ENCODE measurements around the gene KCNC2. TPM values are rescaled to one million over a fixed set of nuclear protein-coding genes. Genes with fewer than 3 reads are reported as not detected.

The KCNC2 gene
- total RNA-seq, 2 donors from 2014 or later: not detected

- TF ChIP-seq, protein P1, sequence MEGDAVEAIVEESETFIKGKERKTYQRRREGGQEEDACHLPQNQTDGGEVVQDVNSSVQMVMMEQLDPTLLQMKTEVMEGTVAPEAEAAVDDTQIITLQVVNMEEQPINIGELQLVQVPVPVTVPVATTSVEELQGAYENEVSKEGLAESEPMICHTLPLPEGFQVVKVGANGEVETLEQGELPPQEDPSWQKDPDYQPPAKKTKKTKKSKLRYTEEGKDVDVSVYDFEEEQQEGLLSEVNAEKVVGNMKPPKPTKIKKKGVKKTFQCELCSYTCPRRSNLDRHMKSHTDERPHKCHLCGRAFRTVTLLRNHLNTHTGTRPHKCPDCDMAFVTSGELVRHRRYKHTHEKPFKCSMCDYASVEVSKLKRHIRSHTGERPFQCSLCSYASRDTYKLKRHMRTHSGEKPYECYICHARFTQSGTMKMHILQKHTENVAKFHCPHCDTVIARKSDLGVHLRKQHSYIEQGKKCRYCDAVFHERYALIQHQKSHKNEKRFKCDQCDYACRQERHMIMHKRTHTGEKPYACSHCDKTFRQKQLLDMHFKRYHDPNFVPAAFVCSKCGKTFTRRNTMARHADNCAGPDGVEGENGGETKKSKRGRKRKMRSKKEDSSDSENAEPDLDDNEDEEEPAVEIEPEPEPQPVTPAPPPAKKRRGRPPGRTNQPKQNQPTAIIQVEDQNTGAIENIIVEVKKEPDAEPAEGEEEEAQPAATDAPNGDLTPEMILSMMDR (conservative IDR thresholded peaks at IDR 0.05): no peak
- DNase-seq: no peak
- H3K27ac ChIP-seq (ENCODE audit: low read depth, low read length): no peak overlapping the region
- H3K36me3 ChIP-seq (ENCODE audit: control insufficient read depth, insufficient read depth, low read length): no peaks in the 10 kb centered on the region
- Mint-ChIP-seq H3K27ac (no peak overlapping the region), H3K4me3 (no peak overlapping the region), H3K9me3 (peaks cover 3% of the 10 kb centered on the region), H3K36me3 (ENCODE audit: low read depth) (no peaks in the 10 kb centered on the region), H3K4me1 (no peaks in the 10 kb centered on the region), H3K27me3 (ENCODE audit: insufficient read depth) (no peaks in the 10 kb centered on the region)
- no peaks in the 10 kb centered on the region for H3K27me3 ChIP-seq (ENCODE audit: control insufficient read depth, insufficient read depth, low read length, poor library complexity, severe bottlenecking)
- H3K9ac ChIP-seq (ENCODE audit: extremely low read depth, low read length, poor library complexity, severe bottlenecking): no peak overlapping the region
- H3K9me3 ChIP-seq (ENCODE audit: control insufficient read depth, low read length): no peaks in the 10 kb centered on the region
- WGBS, 2 experiments (ENCODE audit: insufficient coverage in 1 of 2, insufficient read length in 1 of 2): 80% methylated on average over 3 of the region's 4 CpGs; no CpG with 5 or more reads in 1 of the 2 experiments
- no peak overlapping the region for H3K4me3 ChIP-seq (ENCODE audit: low read length)
- no peaks in the 10 kb centered on the region for H3K4me1 ChIP-seq (ENCODE audit: control insufficient read depth, insufficient read depth, low read length)
These were observed 198.5 kb downstream of the KCNC2 start for GRCh38 chr12:75011120-75011519.

GRCh38 chr12:75007133-75007532 is 202.5 kb downstream of the KCNC2 start:
- H3K4me3 Mint-ChIP-seq: no peak overlapping the region
- H3K36me3 Mint-ChIP-seq (ENCODE audit: low read depth): no peaks in the 10 kb centered on the region
- H3K9me3 Mint-ChIP-seq: peaks cover 12% of the 10 kb centered on the region
- TF ChIP-seq, protein P1 (conservative IDR thresholded peaks at IDR 0.05): no peak
- no peaks in the 10 kb centered on the region for H3K27me3 ChIP-seq (ENCODE audit: control insufficient read depth, insufficient read depth, low read length, poor library complexity, severe bottlenecking)
- H3K27ac Mint-ChIP-seq: no peak overlapping the region
- H3K9ac ChIP-seq (ENCODE audit: extremely low read depth, low read length, poor library complexity, severe bottlenecking): no peak overlapping the region
- no peak for DNase-seq
- no peaks in the 10 kb centered on the region for H3K4me1 Mint-ChIP-seq
- H3K27me3 Mint-ChIP-seq (ENCODE audit: insufficient read depth): no peaks in the 10 kb centered on the region
- WGBS, 2 experiments (ENCODE audit: insufficient coverage in 1 of 2, insufficient read length in 1 of 2): no CpG with 5 or more reads among the region's 2 CpGs
- no peak overlapping the region for H3K4me3 ChIP-seq (ENCODE audit: low read length)
- no peak overlapping the region for H3K27ac ChIP-seq (ENCODE audit: low read depth, low read length)
- no peaks in the 10 kb centered on the region for H3K9me3 ChIP-seq (ENCODE audit: control insufficient read depth, low read length)
- H3K36me3 ChIP-seq (ENCODE audit: control insufficient read depth, insufficient read depth, low read length): no peaks in the 10 kb centered on the region
- no peaks in the 10 kb centered on the region for H3K4me1 ChIP-seq (ENCODE audit: control insufficient read depth, insufficient read depth, low read length)

- no peak for DNase-seq
- Mint-ChIP-seq H3K27ac (no peak overlapping the region), H3K36me3 (ENCODE audit: low read depth) (no peaks in the 10 kb centered on the region), H3K4me3 (no peak overlapping the region), H3K4me1 (no peaks in the 10 kb centered on the region), H3K9me3 (peaks cover 8% of the 10 kb centered on the region), H3K27me3 (ENCODE audit: insufficient read depth) (no peaks in the 10 kb centered on the region)
- Histone ChIP-seq H3K4me3 (ENCODE audit: low read length) (no peak overlapping the region), H3K36me3 (ENCODE audit: control insufficient read depth, insufficient read depth, low read length) (no peaks in the 10 kb centered on the region), H3K9me3 (ENCODE audit: control insufficient read depth, low read length) (no peaks in the 10 kb centered on the region), H3K9ac (ENCODE audit: extremely low read depth, low read length, poor library complexity, severe bottlenecking) (no peak overlapping the region), H3K27ac (ENCODE audit: low read depth, low read length) (no peak overlapping the region), H3K27me3 (ENCODE audit: control insufficient read depth, insufficient read depth, low read length, poor library complexity, severe bottlenecking) (no peaks in the 10 kb centered on the region), H3K4me1 (ENCODE audit: control insufficient read depth, insufficient read depth, low read length) (no peaks in the 10 kb centered on the region)
- 60 to 69% methylated on average over 1 of the region's 2 CpGs for WGBS, 2 experiments (ENCODE audit: insufficient coverage in 1 of 2, insufficient read length in 1 of 2)
- TF ChIP-seq, protein P1 (conservative IDR thresholded peaks at IDR 0.05): no peak
These were observed 209.5 kb downstream of the KCNC2 start for GRCh38 chr12:75000120-75000519.
